ENCODE results near the gene AGBL1. TPM values are rescaled to one million over a fixed set of nuclear protein-coding genes. Genes with fewer than 3 reads are reported as not detected.

The AGBL1 gene
- polyA plus RNA-seq, 1 donor (not counting 4 experiments of a cell fraction or from before 2014, with no cell fraction given) = not detected

DNA sequence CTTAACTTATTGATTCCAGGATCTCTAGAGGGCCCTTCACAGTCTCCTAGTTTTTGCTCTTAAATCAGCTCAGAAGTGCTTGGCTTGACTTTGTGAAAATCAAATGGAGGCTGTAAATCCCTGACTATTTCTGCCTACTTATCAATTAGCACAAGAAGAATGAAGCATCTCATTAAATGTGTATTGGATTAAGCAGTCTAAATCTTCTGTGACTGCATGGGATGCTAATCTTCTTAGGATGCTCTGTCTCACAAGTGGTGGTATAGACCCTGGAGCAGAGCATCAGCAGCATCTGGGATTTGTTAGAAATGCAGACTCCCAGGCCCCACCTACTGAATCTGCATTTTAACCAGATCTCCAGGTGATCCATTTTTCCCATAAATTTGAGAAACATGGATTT lies 488.7 kb downstream of the AGBL1 start:
- H3K9me3 ChIP-seq (ENCODE audit: control insufficient read depth, low read depth, low read length) = peaks cover 2% of the 10 kb centered on the region
- H3K27ac ChIP-seq (ENCODE audit: control insufficient read depth, insufficient read depth, low read length) = no peak overlapping the region
- H3K79me2 ChIP-seq (ENCODE audit: control insufficient read depth, insufficient read depth, low read length) = no peaks in the 10 kb centered on the region
- no peaks in the 10 kb centered on the region for H3K27me3 ChIP-seq (ENCODE audit: control insufficient read depth, extremely low read depth, insufficient read depth, low read length)
- H3K36me3 ChIP-seq (ENCODE audit: control insufficient read depth in 2 of 2, extremely low read depth in 1 of 2, insufficient read depth in 2 of 2, low read length in 2 of 2) = no peaks in the 10 kb centered on the region
- no peak overlapping the region for H3K9ac ChIP-seq (ENCODE audit: control insufficient read depth, extremely low read depth, insufficient read depth, low read length)
- TF ChIP-seq EZH2 (IDR thresholded peaks at IDR 0.05; ENCODE audit: low read length) (no peak), CTCF (optimal IDR thresholded peaks at IDR 0.05 in 1 of 3, IDR thresholded peaks at IDR 0.05 in 1 of 3, conservative IDR thresholded peaks at IDR 0.05 in 1 of 3; ENCODE audit: extremely low read depth in 1 of 3, insufficient read depth in 2 of 3, low read length in 3 of 3) (no peak)
- no peaks in the 10 kb centered on the region for H3K4me1 ChIP-seq (ENCODE audit: control insufficient read depth, extremely low read depth, insufficient read depth, low read length)
- FAIRE-seq = no peak
- no peak overlapping the region for H3K4me2 ChIP-seq (ENCODE audit: control insufficient read depth, extremely low read depth, insufficient read depth, low read depth, low read length)
- no peak overlapping the region for H2AFZ ChIP-seq (ENCODE audit: control insufficient read depth, low read length)
- no peak for DNase-seq (ENCODE audit: low read depth, low spot score)
- H3K9me1 ChIP-seq (ENCODE audit: control insufficient read depth, extremely low read depth, insufficient read depth, low read length) = no peaks in the 10 kb centered on the region
- no peaks in the 10 kb centered on the region for H4K20me1 ChIP-seq (ENCODE audit: control insufficient read depth, extremely low read depth, insufficient read depth, low read length)
- dilution Hi-C loops (cut with MboI; ENCODE audit: extremely low pct_ligation_motif_present, low sequenced_read_pairs) = no loop called here
- H3K4me3 ChIP-seq (ENCODE audit: control insufficient read depth in 2 of 3, extremely low read depth in 1 of 3, insufficient read depth in 2 of 3, low read depth in 1 of 3, low read length in 3 of 3) = no peak overlapping the region

- Histone ChIP-seq H3K36me3 (ENCODE audit: control insufficient read depth in 2 of 2, extremely low read depth in 1 of 2, insufficient read depth in 2 of 2, low read length in 2 of 2) (no peaks in the 10 kb centered on the region), H3K27me3 (ENCODE audit: control insufficient read depth, extremely low read depth, insufficient read depth, low read length) (no peaks in the 10 kb centered on the region), H3K9me3 (ENCODE audit: control insufficient read depth, low read depth, low read length) (peaks cover 2% of the 10 kb centered on the region), H3K4me1 (ENCODE audit: control insufficient read depth, extremely low read depth, insufficient read depth, low read length) (no peaks in the 10 kb centered on the region), H3K9ac (ENCODE audit: control insufficient read depth, extremely low read depth, insufficient read depth, low read length) (no peak overlapping the region), H3K4me3 (ENCODE audit: control insufficient read depth in 2 of 3, extremely low read depth in 1 of 3, insufficient read depth in 2 of 3, low read depth in 1 of 3, low read length in 3 of 3) (no peak overlapping the region), H3K27ac (ENCODE audit: control insufficient read depth, insufficient read depth, low read length) (no peak overlapping the region), H3K4me2 (ENCODE audit: control insufficient read depth, extremely low read depth, insufficient read depth, low read depth, low read length) (no peak overlapping the region), H3K9me1 (ENCODE audit: control insufficient read depth, extremely low read depth, insufficient read depth, low read length) (no peaks in the 10 kb centered on the region), H3K79me2 (ENCODE audit: control insufficient read depth, insufficient read depth, low read length) (no peaks in the 10 kb centered on the region), H4K20me1 (ENCODE audit: control insufficient read depth, extremely low read depth, insufficient read depth, low read length) (no peaks in the 10 kb centered on the region), H2AFZ (ENCODE audit: control insufficient read depth, low read length) (no peak overlapping the region)
- TF ChIP-seq EZH2 (IDR thresholded peaks at IDR 0.05; ENCODE audit: low read length) (no peak), CTCF (optimal IDR thresholded peaks at IDR 0.05 in 1 of 3, IDR thresholded peaks at IDR 0.05 in 1 of 3, conservative IDR thresholded peaks at IDR 0.05 in 1 of 3; ENCODE audit: extremely low read depth in 1 of 3, insufficient read depth in 2 of 3, low read length in 3 of 3) (no peak)
- dilution Hi-C loops (cut with MboI; ENCODE audit: extremely low pct_ligation_motif_present, low sequenced_read_pairs) = no loop called here
- no peak for FAIRE-seq
- DNase-seq (ENCODE audit: low read depth, low spot score) = no peak
Observed at GRCh38 chr15:86570738-86571137, 491.1 kb downstream of the AGBL1 start.
